Uterus (tissue), 2 donors: Measurements from ENCODE around the gene PAX2.

Source experiments
- CTCF ChIP-seq, 4 experiments: fragments of 200-600 bp in 2 of 4; fragments of 450-650 bp in 2 of 4; sonication (generic) in 2 of 4; IDR thresholded peaks; one replicate each; pipeline ENCODE4 v1.5.1; 2016 to 2019; ENCODE audit warnings: antibody characterized with exemption in 4 of 4, mild to moderate bottlenecking in 2 of 4, moderate library complexity in 1 of 4
- POLR2A ChIP-seq, 2 donors: fragments of 450-650 bp; IDR thresholded peaks; one replicate each; pipeline ENCODE4 v1.6.1; 2016; ENCODE audit warnings: antibody characterized with exemption in 2 of 2, mild to moderate bottlenecking in 1 of 2, moderate library complexity in 1 of 2

DNA sequence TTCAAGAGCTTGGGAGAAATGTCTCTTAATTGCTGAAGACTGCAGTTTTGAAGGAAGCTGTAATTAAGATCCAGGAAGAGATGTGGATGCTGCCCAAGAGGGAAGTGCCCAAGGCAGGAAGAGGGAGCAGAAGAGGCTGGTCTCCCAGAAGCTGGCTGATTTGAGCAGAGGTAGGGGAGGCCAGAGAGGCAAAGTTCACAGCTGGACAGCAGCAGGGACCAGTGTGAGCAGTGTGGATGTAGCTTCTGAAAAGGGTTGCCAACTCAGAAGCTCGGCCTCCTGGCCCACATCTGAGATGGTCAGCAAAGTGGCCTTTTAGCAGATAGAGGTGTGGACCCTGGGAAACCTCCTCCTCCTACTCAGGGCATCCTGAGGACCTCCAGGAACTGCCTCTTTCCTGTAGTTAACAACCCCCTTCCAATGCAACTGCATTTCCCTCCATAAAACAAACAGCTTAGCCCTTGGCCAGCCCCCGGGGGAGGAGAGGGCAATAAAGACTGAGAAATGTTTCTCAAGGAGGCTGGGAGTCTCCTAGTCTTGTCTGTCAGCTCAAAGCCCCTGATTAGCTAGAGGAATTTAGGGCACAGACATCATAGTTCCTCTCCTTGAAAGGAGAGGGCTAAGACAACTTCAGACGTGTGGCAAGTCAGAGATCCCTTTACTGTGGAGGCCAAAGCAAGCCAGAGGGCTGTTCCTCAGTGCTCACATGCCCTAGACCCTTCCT lies 69.5 kb downstream of the PAX2 start:
- no peak for TF ChIP-seq CTCF (IDR thresholded peaks at IDR 0.05)
- no peak for TF ChIP-seq POLR2A (IDR thresholded peaks at IDR 0.05)
